OCI-LY7 (cell line): ENCODE measurements around the gene LRRC9.

ENCODE experiments used
- EZH2phosphoT487 ChIP-seq: fragments of 200-600 bp; sonication (generic); IDR thresholded peaks from 2 replicates; pipeline ENCODE4 v1.6.1; 2018; ENCODE audit warnings: low read depth, borderline replicate concordance, mild to moderate bottlenecking, mixed run types, antibody characterized with exemption, low read length, moderate library complexity, mixed read lengths
- TF ChIP-seq, protein P1 (sequence below): fragments of 200-600 bp; sonication (generic); conservative IDR thresholded peaks from 2 replicates; pipeline ENCODE4 v1.5.1; 2014; ENCODE audit warnings: mild to moderate bottlenecking, antibody characterized with exemption, low read length, moderate library complexity, mixed read lengths

GRCh38 chr14:60097974-60098373 lies 178.0 kb downstream of the LRRC9 start:
- TF ChIP-seq, protein P1, sequence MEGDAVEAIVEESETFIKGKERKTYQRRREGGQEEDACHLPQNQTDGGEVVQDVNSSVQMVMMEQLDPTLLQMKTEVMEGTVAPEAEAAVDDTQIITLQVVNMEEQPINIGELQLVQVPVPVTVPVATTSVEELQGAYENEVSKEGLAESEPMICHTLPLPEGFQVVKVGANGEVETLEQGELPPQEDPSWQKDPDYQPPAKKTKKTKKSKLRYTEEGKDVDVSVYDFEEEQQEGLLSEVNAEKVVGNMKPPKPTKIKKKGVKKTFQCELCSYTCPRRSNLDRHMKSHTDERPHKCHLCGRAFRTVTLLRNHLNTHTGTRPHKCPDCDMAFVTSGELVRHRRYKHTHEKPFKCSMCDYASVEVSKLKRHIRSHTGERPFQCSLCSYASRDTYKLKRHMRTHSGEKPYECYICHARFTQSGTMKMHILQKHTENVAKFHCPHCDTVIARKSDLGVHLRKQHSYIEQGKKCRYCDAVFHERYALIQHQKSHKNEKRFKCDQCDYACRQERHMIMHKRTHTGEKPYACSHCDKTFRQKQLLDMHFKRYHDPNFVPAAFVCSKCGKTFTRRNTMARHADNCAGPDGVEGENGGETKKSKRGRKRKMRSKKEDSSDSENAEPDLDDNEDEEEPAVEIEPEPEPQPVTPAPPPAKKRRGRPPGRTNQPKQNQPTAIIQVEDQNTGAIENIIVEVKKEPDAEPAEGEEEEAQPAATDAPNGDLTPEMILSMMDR = no peak
- TF ChIP-seq EZH2phosphoT487 = no peak
